ENCODE data around the gene SPATA13. TPM values are rescaled to one million over a fixed set of nuclear protein-coding genes. Genes with fewer than 3 reads are reported as not detected.
A peak's percentile ranks its signal among the peaks of the same experiment; 100 is the strongest.

Gene SPATA13
- total and polyA plus RNA-seq, 10 donors: 12.0 to 185 (median 125) TPM

- Histone ChIP-seq H3K27ac (peak overlapping the region in 7 of 8 donors; percentile 51 to 85 (median 77)), H3K36me3 (no peaks in the 10 kb centered on the region), H3K4me3 (no peak overlapping the region), H3K27me3 (replicated peaks in 1 of 7) (no peaks in the 10 kb centered on the region), H3K4me1 (peaks cover 4 to 83% (median 51%) of the 10 kb centered on the region in 6 donors), H3K9me3 (no peaks in the 10 kb centered on the region)
- no peak for DNase-seq
- intact Hi-C loops (cut with DNase I; ENCODE audit: low total_unique reads): no loop called here
- WGBS, 5 donors: 94 to 97% (median 97%) methylated on average over 3 of the region's 3 CpGs
- TF ChIP-seq POLR2AphosphoS5 (IDR thresholded peaks at IDR 0.05) (no peak), CTCF (IDR thresholded peaks at IDR 0.05 in 8 of 11, conservative IDR thresholded peaks at IDR 0.05 in 3 of 11) (no peak), POLR2A (IDR thresholded peaks at IDR 0.05) (no peak)
Measured at GRCh38 chr13:24232474-24232873, 72.0 kb downstream of the SPATA13 start.

- Histone ChIP-seq H3K4me1 (peaks cover 4 to 73% (median 46%) of the 10 kb centered on the region in 6 donors), H3K27ac (peak overlapping the region in 6 of 8 donors; percentile 4 to 85 (median 78)), H3K36me3 (no peaks in the 10 kb centered on the region), H3K9me3 (no peaks in the 10 kb centered on the region), H3K27me3 (replicated peaks in 1 of 7) (no peaks in the 10 kb centered on the region), H3K4me3 (no peak overlapping the region)
- TF ChIP-seq POLR2A (IDR thresholded peaks at IDR 0.05): no peak
- no peak for TF ChIP-seq CTCF (IDR thresholded peaks at IDR 0.05 in 8 of 11, conservative IDR thresholded peaks at IDR 0.05 in 3 of 11)
- TF ChIP-seq POLR2AphosphoS5 (IDR thresholded peaks at IDR 0.05): no peak
- no peak for DNase-seq
- 41 to 70% (median 49%) methylated on average over 4 of the region's 4 CpGs for WGBS, 5 donors
- intact Hi-C loops (cut with DNase I; ENCODE audit: low total_unique reads): no loop called here
Measured at GRCh38 chr13:24233351-24233901, 72.9 kb downstream of the SPATA13 start.

GRCh38 chr13:24234200-24234915, 73.8 kb downstream of the SPATA13 start:
- intact Hi-C loops (cut with DNase I; ENCODE audit: low total_unique reads): no loop called here
- no peaks in the 10 kb centered on the region for H3K36me3 ChIP-seq
- WGBS, 5 donors: 66 to 88% (median 76%) methylated on average over 5 of the region's 5 CpGs

More at GRCh38 chr13:24234200-24234915, 73.8 kb downstream of the SPATA13 start:
- TF ChIP-seq POLR2AphosphoS5 (IDR thresholded peaks at IDR 0.05) (no peak), CTCF (IDR thresholded peaks at IDR 0.05 in 8 of 11, conservative IDR thresholded peaks at IDR 0.05 in 3 of 11) (no peak), POLR2A (IDR thresholded peaks at IDR 0.05) (no peak)
- H3K27ac ChIP-seq: peak overlapping the region in 6 of 8 donors; percentile 44 to 85 (median 76)
- H3K27me3 ChIP-seq (replicated peaks in 1 of 7): no peaks in the 10 kb centered on the region
- H3K4me1 ChIP-seq: peaks cover 4 to 71% (median 46%) of the 10 kb centered on the region in 6 donors
- H3K9me3 ChIP-seq: no peaks in the 10 kb centered on the region
- no peak overlapping the region for H3K4me3 ChIP-seq
- DNase-seq: no peak
